ENCODE measurements around the gene SREK1. TPM values are rescaled to one million over a fixed set of nuclear protein-coding genes. Genes with fewer than 3 reads are reported as not detected.

The SREK1 gene
- total and polyA plus RNA-seq, 2 of the 8 experiments (the other 6 are each of a cell fraction or from before 2014, with no cell fraction given): 10.6 to 40.4 TPM

DNA sequence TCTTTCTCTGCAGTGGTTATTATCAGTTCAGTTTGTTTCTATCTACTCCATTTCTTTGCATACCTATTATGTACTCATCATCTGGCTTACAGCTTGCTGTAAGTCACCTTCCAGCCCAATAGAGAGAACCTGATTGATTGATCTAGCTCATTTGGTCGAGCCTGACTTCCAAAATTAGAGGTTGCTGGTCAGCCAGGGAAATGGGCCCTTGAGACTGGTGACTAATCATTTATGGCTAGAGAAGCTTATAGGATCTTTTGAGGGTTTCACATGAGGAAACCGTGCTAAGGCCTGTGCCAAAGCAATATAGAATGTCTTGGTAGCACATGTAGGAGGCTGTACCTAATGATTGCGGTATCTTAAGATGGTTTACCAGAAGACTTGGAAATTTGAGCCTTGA, 5.8 kb downstream of the SREK1 start:
- Histone ChIP-seq H3K79me2 (ENCODE audit: control insufficient read depth in 1 of 2, insufficient read depth in 2 of 2, low read length in 2 of 2) (peaks cover 19 to 95% of the 10 kb centered on the region in 2 experiments), H3K27ac (ENCODE audit: low read depth, low read length) (no peak overlapping the region), H3K36me3 (ENCODE audit: control insufficient read depth in 2 of 4, insufficient read depth in 4 of 4, low read length in 3 of 4) (no peaks in the 10 kb centered on the region; a peak in 2 of 8 replicates), H3K23me2 (ENCODE audit: low read depth, low read length) (no peaks in the 10 kb centered on the region), H4K91ac (replicated peaks; ENCODE audit: insufficient read length, low read length) (no peak overlapping the region), H2BK15ac (ENCODE audit: low read length) (no peak overlapping the region), H4K5ac (ENCODE audit: insufficient read length, low read depth, low read length) (no peak overlapping the region), H3K56ac (replicated peaks; ENCODE audit: insufficient read length, low read depth, low read length) (no peak overlapping the region), H3K4ac (replicated peaks; ENCODE audit: insufficient read length, low read depth, low read length) (no peak overlapping the region), H2BK5ac (ENCODE audit: low read depth, low read length) (no peak overlapping the region), H2BK12ac (ENCODE audit: low read depth, low read length) (no peak overlapping the region), H2BK20ac (ENCODE audit: low read length) (no peak overlapping the region), H3K4me2 (ENCODE audit: insufficient read depth in 1 of 2, low read depth in 2 of 2, low read length in 2 of 2) (no peak overlapping the region), H3K4me1 (replicated peaks in 1 of 4; ENCODE audit: control insufficient read depth in 3 of 4, insufficient read depth in 4 of 4, low read length in 3 of 4) (no peaks in the 10 kb centered on the region; a peak in 2 of 7 replicates), H4K20me1 (replicated peaks in 1 of 2; ENCODE audit: control insufficient read depth in 1 of 2, insufficient read depth in 2 of 2, low read length in 2 of 2) (peaks cover 0 to 3% of the 10 kb centered on the region in 2 experiments), H3K4me3 (ENCODE audit: extremely low read depth in 1 of 4, insufficient read depth in 2 of 4, low read depth in 3 of 4, low read length in 4 of 4) (no peak overlapping the region), H2AK5ac (ENCODE audit: low read depth, low read length) (no peak overlapping the region), H3K14ac (ENCODE audit: insufficient read length) (no peak overlapping the region), H3K9ac (replicated peaks in 1 of 4; ENCODE audit: extremely low read depth in 1 of 4, low read depth in 3 of 4, low read length in 3 of 4) (no peak overlapping the region), H2BK120ac (replicated peaks; ENCODE audit: low read depth, low read length) (no peak overlapping the region), H3K23ac (ENCODE audit: insufficient read length) (no peak overlapping the region), H2AFZ (ENCODE audit: low read length) (no peak overlapping the region), H3K18ac (ENCODE audit: extremely low read depth, low read length) (no peak overlapping the region), H3K9me3 (ENCODE audit: insufficient read depth in 2 of 2, low read depth in 1 of 2, low read length in 1 of 2) (no peaks in the 10 kb centered on the region), H3K27me3 (replicated peaks in 1 of 4; ENCODE audit: control insufficient read depth in 3 of 4, extremely low read depth in 1 of 4, insufficient read depth in 3 of 4, low read length in 3 of 4) (no peaks in the 10 kb centered on the region), H3K79me1 (ENCODE audit: low read depth, low read length) (no peaks in the 10 kb centered on the region; the same call in 1 of the 2 replicates), H4K8ac (ENCODE audit: extremely low read depth, insufficient read depth, low read length) (no peak overlapping the region)
- no peak for TF ChIP-seq RBBP5 (IDR thresholded peaks at IDR 0.05; ENCODE audit: borderline replicate concordance, low read depth, low read length)
- TF ChIP-seq POLR2A (IDR thresholded peaks at IDR 0.05; ENCODE audit: control extremely low read depth in 1 of 2, low read depth in 2 of 2, low read length in 2 of 2): peak in 1 of 2 experiments; percentile 18; a peak in 1 of 3 replicates
- TF ChIP-seq, protein P1, sequence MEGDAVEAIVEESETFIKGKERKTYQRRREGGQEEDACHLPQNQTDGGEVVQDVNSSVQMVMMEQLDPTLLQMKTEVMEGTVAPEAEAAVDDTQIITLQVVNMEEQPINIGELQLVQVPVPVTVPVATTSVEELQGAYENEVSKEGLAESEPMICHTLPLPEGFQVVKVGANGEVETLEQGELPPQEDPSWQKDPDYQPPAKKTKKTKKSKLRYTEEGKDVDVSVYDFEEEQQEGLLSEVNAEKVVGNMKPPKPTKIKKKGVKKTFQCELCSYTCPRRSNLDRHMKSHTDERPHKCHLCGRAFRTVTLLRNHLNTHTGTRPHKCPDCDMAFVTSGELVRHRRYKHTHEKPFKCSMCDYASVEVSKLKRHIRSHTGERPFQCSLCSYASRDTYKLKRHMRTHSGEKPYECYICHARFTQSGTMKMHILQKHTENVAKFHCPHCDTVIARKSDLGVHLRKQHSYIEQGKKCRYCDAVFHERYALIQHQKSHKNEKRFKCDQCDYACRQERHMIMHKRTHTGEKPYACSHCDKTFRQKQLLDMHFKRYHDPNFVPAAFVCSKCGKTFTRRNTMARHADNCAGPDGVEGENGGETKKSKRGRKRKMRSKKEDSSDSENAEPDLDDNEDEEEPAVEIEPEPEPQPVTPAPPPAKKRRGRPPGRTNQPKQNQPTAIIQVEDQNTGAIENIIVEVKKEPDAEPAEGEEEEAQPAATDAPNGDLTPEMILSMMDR (IDR thresholded peaks at IDR 0.05; ENCODE audit: control extremely low read depth in 1 of 3, insufficient read depth in 1 of 3, low read depth in 1 of 3, low read length in 3 of 3): no peak
- no peak for TF ChIP-seq KDM1A (IDR thresholded peaks at IDR 0.05; ENCODE audit: borderline replicate concordance, low read length)
- TF ChIP-seq CTBP2 (IDR thresholded peaks at IDR 0.05; ENCODE audit: borderline replicate concordance, insufficient read depth, insufficient read length, low read length): no peak
- no peak for TF ChIP-seq FOSL1 (IDR thresholded peaks at IDR 0.05; ENCODE audit: insufficient read depth, low read depth, low read length)
- WGBS, 2 experiments (ENCODE audit: extremely low coverage in 1 of 2, insufficient coverage in 1 of 2, insufficient read length in 1 of 2, insufficient replicate concordance in 2 of 2, low coverage in 1 of 2, low lambda C conversion rate in 2 of 2, missing lambda C conversion rate in 1 of 2): 93% methylated on average over 3 of the region's 3 CpGs; no CpG with 5 or more reads in 1 of the 2 experiments
- FAIRE-seq: no peak
- ChIA-PET POLR2A (ENCODE audit: partially characterized antibody) (interaction anchor here (0.6 to 1.5 kb wide), 3 partner anchors 11 to 18 kb away, joined by 3 to 6 read pairs (median 4); no protein-coding TSS in a partner anchor), CTCF (ENCODE audit: partially characterized antibody) (no interaction called here)
- no peak for DNase-seq (ENCODE audit: low read depth in 1 of 2, low spot score in 2 of 2)
